ENCODE measurements around the gene TCF4.

TCF4 gene

GRCh38 chr18:55247032-55247431 is 341.0 kb downstream of the TCF4 start:
- DNase-seq = no peak

GRCh38 chr18:55246278-55246677 is 341.7 kb downstream of the TCF4 start:
- DNase-seq = no peak

- DNase-seq = no peak
Measured at GRCh38 chr18:55245211-55245614, 342.8 kb downstream of the TCF4 start.

GRCh38 chr18:55244546-55244945 is 343.4 kb downstream of the TCF4 start:
- no peak for DNase-seq

- no peak for DNase-seq
Measured at GRCh38 chr18:55243857-55244256, 344.1 kb downstream of the TCF4 start.

GRCh38 chr18:55243255-55243654 is 344.7 kb downstream of the TCF4 start:
- no peak for DNase-seq

- no peak for DNase-seq
Measured at GRCh38 chr18:55240978-55241377, 347.0 kb downstream of the TCF4 start.

GRCh38 chr18:55239740-55240139 is 348.3 kb downstream of the TCF4 start:
- DNase-seq = no peak

GRCh38 chr18:55237660-55238059 is 350.3 kb downstream of the TCF4 start:
- DNase-seq = no peak

GRCh38 chr18:55236150-55236931 is 351.7 kb downstream of the TCF4 start:
- no peak for DNase-seq

GRCh38 chr18:55235094-55235461 is 352.9 kb downstream of the TCF4 start:
- DNase-seq = no peak

GRCh38 chr18:55234366-55235093 is 353.5 kb downstream of the TCF4 start:
- peak; percentile 27 for DNase-seq

- DNase-seq = no peak
Measured at GRCh38 chr18:55233857-55234256, 354.1 kb downstream of the TCF4 start.

GRCh38 chr18:55232506-55232905 is 355.5 kb downstream of the TCF4 start:
- no peak for DNase-seq

- no peak for DNase-seq
Measured at GRCh38 chr18:55229682-55230081, 358.3 kb downstream of the TCF4 start.

GRCh38 chr18:55228707-55229106 is 359.3 kb downstream of the TCF4 start:
- DNase-seq = no peak

GRCh38 chr18:55228191-55228590 is 359.8 kb downstream of the TCF4 start:
- no peak for DNase-seq

- DNase-seq = no peak
Measured at GRCh38 chr18:55227771-55228170, 360.2 kb downstream of the TCF4 start.

GRCh38 chr18:55226044-55226443 is 361.9 kb downstream of the TCF4 start:
- no peak for DNase-seq

- no peak for DNase-seq
Measured at GRCh38 chr18:55224086-55224625, 363.8 kb downstream of the TCF4 start.

GRCh38 chr18:55221622-55222021 is 366.4 kb downstream of the TCF4 start:
- DNase-seq = no peak

GRCh38 chr18:55220523-55220922 is 367.5 kb downstream of the TCF4 start:
- DNase-seq = no peak

GRCh38 chr18:55219823-55220222 is 368.2 kb downstream of the TCF4 start:
- no peak for DNase-seq

- no peak for DNase-seq
Measured at GRCh38 chr18:55219059-55219458, 368.9 kb downstream of the TCF4 start.

All from activated gamma-delta T cell treated with Interleukin-2 at 50 U/mL for 16 hours (primary cell).